Hepatocyte (in vitro differentiated cells): ENCODE results near the gene SMTN. TPM values are rescaled to one million over a fixed set of nuclear protein-coding genes. Genes with fewer than 3 reads are reported as not detected.

ENCODE experiments used
- DNase-seq: peaks from one replicate; pipeline ENCODE4 v3.0.0-alpha.2; 2016; ENCODE audit warnings: low spot score
- H2AFZ ChIP-seq: fragments of 200-600 bp; sonication (generic); 2 replicates; pipeline ENCODE4 v1.6.0; 2016; ENCODE audit warnings: antibody characterized with exemption, mild to moderate bottlenecking
- H3K27ac ChIP-seq: fragments of 200-600 bp; sonication (generic); 2 replicates; pipeline ENCODE4 v1.5.1; 2016; ENCODE audit warnings: mild to moderate bottlenecking
- H3K27me3 ChIP-seq: fragments of 200-600 bp; sonication (generic); 2 replicates; pipeline ENCODE4 v1.6.1; 2016
- H3K36me3 ChIP-seq: fragments of 200-600 bp; sonication (generic); replicated peaks from 2 replicates; pipeline ENCODE4 v1.5.1; 2016; ENCODE audit warnings: low read depth; ENCODE audit not compliant: insufficient read depth
- H3K4me1 ChIP-seq: fragments of 200-600 bp; sonication (generic); 2 replicates; pipeline ENCODE4 v1.5.1; 2016; ENCODE audit warnings: mild to moderate bottlenecking, moderate library complexity; ENCODE audit not compliant: insufficient read depth
- H3K4me2 ChIP-seq: fragments of 200-600 bp; sonication (generic); 2 replicates; pipeline ENCODE4 v1.6.0; 2016
- H3K4me3 ChIP-seq: fragments of 200-600 bp; sonication (generic); 2 replicates; pipeline ENCODE4 v1.5.1; 2016; ENCODE audit warnings: mild to moderate bottlenecking
- H3K79me2 ChIP-seq: fragments of 200-600 bp; sonication (generic); 2 replicates; pipeline ENCODE4 v1.6.0; 2017; ENCODE audit warnings: mild to moderate bottlenecking
- H3K9me2 ChIP-seq: fragments of 200-600 bp; sonication (generic); replicated peaks from 2 replicates; pipeline ENCODE4 v1.6.0; 2017; ENCODE audit warnings: mild to moderate bottlenecking; ENCODE audit not compliant: insufficient read depth
- H3K9me3 ChIP-seq: fragments of 200-600 bp; sonication (generic); 2 replicates; pipeline ENCODE4 v1.5.1; 2016; ENCODE audit warnings: low read depth, mild to moderate bottlenecking
- H4K20me1 ChIP-seq: fragments of 200-600 bp; sonication (generic); 2 replicates; pipeline ENCODE4 v1.6.0; 2016; ENCODE audit warnings: mild to moderate bottlenecking; ENCODE audit not compliant: insufficient read depth, poor library complexity, severe bottlenecking
- CTCF ChIP-seq: fragments of 200-600 bp; sonication (generic); IDR thresholded peaks from 2 replicates; pipeline ENCODE4 v1.5.1; 2016; ENCODE audit warnings: antibody characterized with exemption, mild to moderate bottlenecking; ENCODE audit not compliant: poor library complexity
- EZH2 ChIP-seq: fragments of 200-600 bp; sonication (generic); IDR thresholded peaks from 2 replicates; pipeline ENCODE4 v1.6.1; 2016; ENCODE audit warnings: antibody characterized with exemption, mild to moderate bottlenecking, borderline replicate concordance
- EZH2phosphoT487 ChIP-seq: fragments of 200-600 bp; sonication (generic); IDR thresholded peaks from one replicate; pipeline ENCODE4 v1.6.1; 2018; ENCODE audit warnings: antibody characterized with exemption, mild to moderate bottlenecking, low read depth, moderate library complexity; ENCODE audit not compliant: unreplicated experiment, severe bottlenecking
- WGBS: methylation state at CpG from one replicate; pipeline ENCODE4 v1.1.6; 2016; ENCODE audit warnings: low lambda C conversion rate; ENCODE audit errors: missing lambda C conversion rate; 5-methylcytosine and 5-hydroxymethylcytosine counted together
- polyA plus RNA-seq: library from polyadenylated mRNA; unstranded; fragments of >200 nt; fragmentation: Nextera tagmentation; extraction: Ambion mirVana; gene quantifications from 2 replicates; pipeline ENCODE4 v1.2.1, GENCODE V29; 2016
- total RNA-seq: library from RNA; depleted of rRNA; stranded (reverse); fragments of >200 nt; gene quantifications from 2 replicates; pipeline ENCODE4 v1.2.3, GENCODE V29; 2014

Gene SMTN
- total and polyA plus RNA-seq, 2 experiments from 2014 or later: 64.7 to 88.7 TPM

- DNase-seq: no peak
- Histone ChIP-seq H3K27me3 (no peaks in the 10 kb centered on the region), H3K4me3 (no peak overlapping the region), H3K4me1 (peaks cover 45% of the 10 kb centered on the region), H2AFZ (no peak overlapping the region), H4K20me1 (no peaks in the 10 kb centered on the region), H3K9me2 (no peaks in the 10 kb centered on the region), H3K27ac (peak overlapping the region; percentile 91), H3K9me3 (no peaks in the 10 kb centered on the region), H3K4me2 (peak overlapping the region; percentile 89), H3K36me3 (no peaks in the 10 kb centered on the region), H3K79me2 (peaks cover 44% of the 10 kb centered on the region)
- WGBS: 69% methylated on average over 3 of the region's 3 CpGs
- TF ChIP-seq EZH2phosphoT487 (no peak), CTCF (no peak), EZH2 (no peak)
These were observed 2.3 kb downstream of the SMTN start for GRCh38 chr22:31083377-31083768.

GRCh38 chr22:31083923-31084810, 3.0 kb downstream of the SMTN start:
- Histone ChIP-seq H3K4me1 (peaks cover 40% of the 10 kb centered on the region), H3K79me2 (peaks cover 44% of the 10 kb centered on the region)

GRCh38 chr22:31084811-31085492, 3.8 kb downstream of the SMTN start:
- Histone ChIP-seq H3K27me3 (no peaks in the 10 kb centered on the region), H3K9me3 (no peaks in the 10 kb centered on the region), H3K79me2 (peaks cover 44% of the 10 kb centered on the region), H3K27ac (peak overlapping the region; percentile 91), H3K36me3 (no peaks in the 10 kb centered on the region), H4K20me1 (peaks cover 3% of the 10 kb centered on the region), H3K4me2 (peak overlapping the region; percentile 89), H3K4me3 (peak overlapping the region; percentile 69), H3K9me2 (no peaks in the 10 kb centered on the region), H2AFZ (peak overlapping the region; percentile 48), H3K4me1 (peaks cover 33% of the 10 kb centered on the region)
- WGBS: 5% methylated on average over 45 of the region's 69 CpGs
- peak; percentile 93 for DNase-seq
- TF ChIP-seq EZH2phosphoT487 (no peak), EZH2 (no peak), CTCF (peak; percentile 97)

More at GRCh38 chr22:31083923-31084810, 3.0 kb downstream of the SMTN start:
- H3K27ac ChIP-seq: peak overlapping the region; percentile 91
- H2AFZ ChIP-seq: peak overlapping the region; percentile 48
- peak overlapping the region; percentile 89 for H3K4me2 ChIP-seq
- 27% methylated on average over 17 of the region's 18 CpGs for WGBS
- H4K20me1 ChIP-seq: no peaks in the 10 kb centered on the region
- peak overlapping the region; percentile 67 for H3K4me3 ChIP-seq
- no peaks in the 10 kb centered on the region for H3K36me3 ChIP-seq
- H3K27me3 ChIP-seq: no peaks in the 10 kb centered on the region
- H3K9me3 ChIP-seq: no peaks in the 10 kb centered on the region
- no peaks in the 10 kb centered on the region for H3K9me2 ChIP-seq
- DNase-seq: no peak
- TF ChIP-seq EZH2phosphoT487: no peak
- TF ChIP-seq CTCF: no peak
- TF ChIP-seq EZH2: no peak
